ENCODE results near the gene PLPPR1. TPM values are rescaled to one million over a fixed set of nuclear protein-coding genes. Genes with fewer than 3 reads are reported as not detected.

The PLPPR1 gene
- total and polyA plus RNA-seq, 2 donors, result 0.44 to 0.95 TPM

DNA sequence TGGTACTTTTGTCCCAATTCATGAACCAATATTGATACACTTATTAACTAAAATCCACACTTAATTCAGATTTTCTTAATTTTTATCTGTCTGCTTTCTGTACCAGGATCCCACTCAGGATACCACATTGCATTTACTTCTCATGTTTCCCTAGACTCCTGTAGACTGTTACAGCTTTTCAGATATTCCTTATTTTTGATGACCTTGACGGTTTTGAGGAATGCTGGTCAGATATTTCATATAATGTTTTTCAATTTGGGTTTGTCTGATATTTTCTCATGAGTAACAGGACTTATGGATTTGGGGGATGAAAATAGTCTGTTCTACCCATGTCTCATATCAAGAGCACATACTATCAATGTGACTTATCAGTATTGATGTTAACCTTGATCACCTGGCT is 37.4 kb downstream of the PLPPR1 start:
- Histone ChIP-seq H3K36me3 (ENCODE audit: insufficient read depth) (no peaks in the 10 kb centered on the region), H3K27ac (ENCODE audit: low read depth) (no peak overlapping the region), H3K4me3 (ENCODE audit: low read depth, low read length) (no peak overlapping the region), H3K4me1 (ENCODE audit: insufficient read depth) (no peaks in the 10 kb centered on the region)
- WGBS, result 75% methylated on average over 1 of the region's 1 CpG
- DNase-seq (ENCODE audit: extremely low spot score), result no peak

DNA sequence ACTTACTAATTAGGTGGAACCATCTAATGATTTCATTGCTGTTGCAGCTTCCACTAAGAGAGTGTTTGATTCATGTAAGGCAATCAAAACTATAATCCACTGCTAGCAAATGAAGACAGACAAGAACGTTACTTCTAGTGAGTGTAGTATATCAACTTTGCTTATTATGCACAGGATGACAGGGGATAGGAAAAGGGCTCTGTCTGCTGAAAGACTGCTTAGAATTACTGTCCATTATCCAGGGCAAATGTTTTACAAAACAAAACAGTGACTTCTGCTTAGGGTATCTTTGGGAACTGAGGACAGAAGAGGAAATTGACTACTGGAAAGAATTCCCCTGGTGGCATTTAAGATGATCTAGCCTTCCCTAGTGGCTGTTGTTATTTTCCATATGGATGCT is 40.2 kb downstream of the PLPPR1 start:
- H3K36me3 ChIP-seq (ENCODE audit: insufficient read depth), result no peaks in the 10 kb centered on the region

DNA sequence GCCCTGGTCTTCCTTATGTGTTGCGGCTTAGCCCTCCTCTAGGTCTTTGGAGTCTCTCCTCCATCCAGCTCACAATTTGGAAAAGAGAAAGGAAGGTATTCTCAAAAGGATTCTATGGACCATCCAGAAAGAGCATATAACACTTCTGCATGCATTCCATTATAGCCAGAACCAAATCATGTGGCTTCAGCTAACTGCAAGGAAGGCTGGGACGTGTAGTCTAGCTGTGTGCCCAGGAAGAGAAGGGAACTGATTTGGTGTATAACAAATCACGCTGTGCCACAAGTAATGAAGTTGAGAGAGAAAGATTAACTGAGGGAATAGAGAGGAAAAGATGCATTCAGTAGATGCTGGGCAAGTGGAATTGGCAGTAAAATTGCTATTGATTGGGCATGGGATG is 43.7 kb downstream of the PLPPR1 start:
- WGBS, result 84% methylated on average over 3 of the region's 3 CpGs
- Histone ChIP-seq H3K4me3 (ENCODE audit: low read depth, low read length) (no peak overlapping the region), H3K36me3 (ENCODE audit: insufficient read depth) (no peaks in the 10 kb centered on the region), H3K27ac (ENCODE audit: low read depth) (no peak overlapping the region), H3K4me1 (ENCODE audit: insufficient read depth) (no peaks in the 10 kb centered on the region)
- DNase-seq (ENCODE audit: extremely low spot score), result no peak

More for the DNA sequence above, 40.2 kb downstream of the PLPPR1 start:
- no peaks in the 10 kb centered on the region for H3K4me1 ChIP-seq (ENCODE audit: insufficient read depth)
- 36% methylated on average over 1 of the region's 1 CpG for WGBS
- no peak overlapping the region for H3K4me3 ChIP-seq (ENCODE audit: low read depth, low read length)
- no peak for DNase-seq (ENCODE audit: extremely low spot score)
- no peak overlapping the region for H3K27ac ChIP-seq (ENCODE audit: low read depth)

DNA sequence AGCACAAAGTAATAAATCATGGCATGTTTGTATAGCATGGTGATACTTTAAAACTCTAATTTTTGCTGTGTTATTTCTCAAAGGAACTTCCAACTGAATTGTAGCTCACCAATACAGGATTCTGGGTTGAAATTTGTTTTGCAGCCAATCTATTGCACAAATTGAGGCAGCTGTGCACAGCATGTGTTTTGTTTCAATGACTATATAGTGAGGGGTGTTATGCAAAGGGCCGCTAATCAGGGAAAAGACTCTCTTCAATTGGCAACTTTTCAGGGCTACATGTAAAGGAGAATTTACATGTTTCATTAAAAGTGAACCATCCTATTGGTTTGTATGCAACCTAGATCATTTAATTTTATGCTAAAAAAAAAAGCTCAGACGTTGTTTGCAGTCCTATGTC is 44.6 kb downstream of the PLPPR1 start:
- H3K36me3 ChIP-seq (ENCODE audit: insufficient read depth), result no peaks in the 10 kb centered on the region
- no peak overlapping the region for H3K4me3 ChIP-seq (ENCODE audit: low read depth, low read length)
- no peak for DNase-seq (ENCODE audit: extremely low spot score)
- H3K4me1 ChIP-seq (ENCODE audit: insufficient read depth), result no peaks in the 10 kb centered on the region
- no peak overlapping the region for H3K27ac ChIP-seq (ENCODE audit: low read depth)
- 30% methylated on average over 2 of the region's 2 CpGs for WGBS

DNA sequence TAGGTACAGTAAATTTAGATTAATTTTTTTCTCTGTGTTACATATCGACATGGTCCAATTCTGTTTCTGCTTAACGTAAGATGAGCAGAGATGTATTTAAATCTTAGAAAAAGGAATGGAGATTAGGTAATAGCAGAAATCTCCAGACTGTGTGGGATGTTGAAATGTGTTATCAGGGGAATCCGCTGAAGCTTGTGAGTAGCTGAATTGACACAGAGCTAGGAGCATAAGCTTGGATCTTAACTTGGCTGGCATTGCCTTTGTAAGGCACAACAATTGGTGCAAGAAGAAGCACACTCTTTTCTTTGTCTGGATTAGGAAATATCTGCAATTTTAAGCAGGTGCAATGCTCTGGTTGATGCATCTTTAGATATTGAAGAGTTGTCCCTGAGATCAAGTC is 53.1 kb downstream of the PLPPR1 start:
- WGBS, result 71% methylated on average over 3 of the region's 3 CpGs
- DNase-seq (ENCODE audit: extremely low spot score), result no peak
- Histone ChIP-seq H3K4me3 (ENCODE audit: low read depth, low read length) (no peak overlapping the region), H3K4me1 (ENCODE audit: insufficient read depth) (no peaks in the 10 kb centered on the region), H3K27ac (ENCODE audit: low read depth) (no peak overlapping the region), H3K36me3 (ENCODE audit: insufficient read depth) (no peaks in the 10 kb centered on the region)

DNA sequence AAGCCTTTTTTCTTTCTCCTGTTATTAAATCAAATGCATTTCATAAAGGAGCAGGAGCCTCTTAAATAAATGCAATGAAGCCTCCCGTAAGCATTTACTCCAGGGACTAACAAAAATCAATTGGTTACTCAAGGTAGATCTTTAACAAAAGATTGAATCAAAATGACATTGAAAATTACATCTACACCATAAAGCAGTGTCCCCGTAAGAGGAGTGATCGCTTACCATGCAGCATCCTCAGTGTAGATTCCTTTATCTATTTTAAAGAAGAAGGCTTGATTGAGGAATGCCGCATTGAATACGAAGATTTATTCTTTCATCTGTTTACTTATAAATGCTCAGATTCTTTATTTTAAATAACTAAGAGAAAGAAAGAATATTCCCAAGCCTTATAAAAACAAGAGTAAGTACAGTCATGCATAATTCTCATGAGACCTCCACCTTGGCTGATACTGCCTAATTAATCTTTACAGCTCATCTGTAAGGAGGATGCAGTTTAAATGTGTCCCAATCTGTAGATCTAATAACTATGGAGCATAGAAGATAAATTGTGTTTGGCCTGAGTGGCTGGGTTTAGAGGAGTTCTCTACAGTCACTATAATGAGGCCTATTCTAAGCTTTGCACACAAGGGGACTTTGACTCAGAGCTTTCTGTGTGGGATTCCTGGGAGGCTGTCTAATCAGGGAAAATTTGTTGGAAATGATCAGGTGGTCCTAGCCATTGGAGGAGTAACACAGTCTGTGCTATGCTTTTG is 55.1 kb downstream of the PLPPR1 start:
- no peak for DNase-seq (ENCODE audit: extremely low spot score)
- no peak overlapping the region for H3K27ac ChIP-seq (ENCODE audit: low read depth)
- WGBS, result 92% methylated on average over 5 of the region's 5 CpGs
- H3K36me3 ChIP-seq (ENCODE audit: insufficient read depth), result no peaks in the 10 kb centered on the region
- no peak overlapping the region for H3K4me3 ChIP-seq (ENCODE audit: low read depth, low read length)
- H3K4me1 ChIP-seq (ENCODE audit: insufficient read depth), result no peaks in the 10 kb centered on the region

DNA sequence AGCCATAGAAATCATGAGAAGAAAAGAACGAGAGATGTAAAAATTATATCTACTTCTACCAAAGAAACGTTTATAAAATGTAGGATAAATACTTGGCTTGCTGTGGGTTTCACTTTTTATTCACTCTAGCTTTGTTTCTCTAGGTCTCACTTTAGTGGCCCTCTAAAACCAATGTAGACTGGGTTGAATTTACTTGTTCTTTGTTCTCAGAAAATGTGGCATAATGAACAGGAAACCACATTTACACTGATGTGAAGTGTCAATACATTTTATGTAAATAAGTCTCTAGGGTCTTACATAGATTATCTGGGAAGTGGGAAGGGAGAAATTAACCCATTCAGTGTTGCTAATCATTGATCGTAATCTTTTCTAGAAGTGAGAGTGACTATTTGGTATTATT is 58.9 kb downstream of the PLPPR1 start:
- no peak overlapping the region for H3K27ac ChIP-seq (ENCODE audit: low read depth)
- whole genome bisulfite sequencing, result 62% methylated on average over 3 of the region's 3 CpGs
- no peaks in the 10 kb centered on the region for H3K36me3 ChIP-seq (ENCODE audit: insufficient read depth)
- no peak for DNase-seq (ENCODE audit: extremely low spot score)
- H3K4me1 ChIP-seq (ENCODE audit: insufficient read depth), result no peaks in the 10 kb centered on the region
- no peak overlapping the region for H3K4me3 ChIP-seq (ENCODE audit: low read depth, low read length)

DNA sequence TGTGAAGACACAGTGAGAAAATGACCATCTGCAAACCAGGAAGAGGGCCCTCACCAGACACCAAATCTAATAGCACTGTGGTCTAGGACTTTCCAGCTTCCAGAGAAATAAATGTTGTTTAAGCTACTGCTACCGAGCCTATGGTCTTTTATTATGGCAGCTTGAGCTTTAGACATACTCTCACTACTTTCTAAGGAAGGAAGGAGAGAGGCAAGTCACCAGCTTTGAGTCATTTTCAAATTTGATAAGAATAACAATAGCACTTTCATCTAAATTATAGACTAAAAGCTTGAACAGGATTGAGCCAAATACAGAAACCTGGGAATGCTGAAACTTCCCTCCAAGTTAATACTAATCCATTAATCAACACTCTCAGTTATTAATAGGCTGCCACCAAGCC is 64.4 kb downstream of the PLPPR1 start:
- 67% methylated on average over 1 of the region's 1 CpG for WGBS
- no peak for DNase-seq (ENCODE audit: extremely low spot score)
- no peak overlapping the region for H3K4me3 ChIP-seq (ENCODE audit: low read depth, low read length)
- H3K4me1 ChIP-seq (ENCODE audit: insufficient read depth), result no peaks in the 10 kb centered on the region
- H3K36me3 ChIP-seq (ENCODE audit: insufficient read depth), result no peaks in the 10 kb centered on the region
- no peak overlapping the region for H3K27ac ChIP-seq (ENCODE audit: low read depth)

DNA sequence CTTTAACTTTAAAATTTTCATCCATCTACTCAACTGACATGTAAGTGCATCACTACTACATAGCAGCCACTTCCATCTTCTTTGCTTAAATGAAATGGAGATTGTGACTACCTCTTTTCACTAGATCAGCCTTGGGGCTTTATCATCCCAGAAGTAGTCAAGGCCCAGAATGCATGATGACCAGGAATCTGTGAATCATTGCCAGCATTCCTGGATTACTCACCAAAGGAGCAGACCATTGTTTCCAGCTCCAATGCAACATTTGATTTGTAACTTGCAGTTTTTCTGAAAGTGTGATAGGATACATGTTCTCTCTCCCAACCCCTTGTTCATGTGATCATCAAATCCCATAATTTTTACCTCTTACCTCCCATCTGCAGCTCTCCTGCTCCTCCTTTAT is 65.1 kb downstream of the PLPPR1 start:
- Histone ChIP-seq H3K27ac (ENCODE audit: low read depth) (no peak overlapping the region), H3K4me3 (ENCODE audit: low read depth, low read length) (no peak overlapping the region), H3K4me1 (ENCODE audit: insufficient read depth) (no peaks in the 10 kb centered on the region), H3K36me3 (ENCODE audit: insufficient read depth) (no peaks in the 10 kb centered on the region)
- DNase-seq (ENCODE audit: extremely low spot score), result no peak

DNA sequence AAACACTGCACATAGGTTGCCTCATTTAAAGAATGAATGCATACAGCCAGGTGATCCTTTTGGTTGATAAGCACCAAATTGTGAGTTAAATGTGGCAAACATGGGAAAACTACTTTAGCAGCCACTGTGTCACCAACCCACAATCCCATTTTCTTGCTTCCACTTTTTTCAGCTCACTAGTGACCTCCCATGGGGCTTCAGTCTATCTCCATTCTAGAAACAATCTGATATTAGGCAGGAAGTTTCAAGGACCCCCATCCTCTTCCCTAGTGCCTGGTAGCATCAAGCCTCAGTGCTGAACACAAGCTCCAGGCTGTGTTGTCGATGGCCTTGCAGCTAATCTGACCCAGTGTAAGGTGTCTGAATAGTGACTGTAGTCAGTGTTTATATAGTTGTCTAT is 66.2 kb downstream of the PLPPR1 start:
- DNase-seq (ENCODE audit: extremely low spot score), result no peak
- whole genome bisulfite sequencing, result 77% methylated on average over 1 of the region's 1 CpG
- H3K27ac ChIP-seq (ENCODE audit: low read depth), result no peak overlapping the region
- no peaks in the 10 kb centered on the region for H3K4me1 ChIP-seq (ENCODE audit: insufficient read depth)
- no peak overlapping the region for H3K4me3 ChIP-seq (ENCODE audit: low read depth, low read length)
- no peaks in the 10 kb centered on the region for H3K36me3 ChIP-seq (ENCODE audit: insufficient read depth)

DNA sequence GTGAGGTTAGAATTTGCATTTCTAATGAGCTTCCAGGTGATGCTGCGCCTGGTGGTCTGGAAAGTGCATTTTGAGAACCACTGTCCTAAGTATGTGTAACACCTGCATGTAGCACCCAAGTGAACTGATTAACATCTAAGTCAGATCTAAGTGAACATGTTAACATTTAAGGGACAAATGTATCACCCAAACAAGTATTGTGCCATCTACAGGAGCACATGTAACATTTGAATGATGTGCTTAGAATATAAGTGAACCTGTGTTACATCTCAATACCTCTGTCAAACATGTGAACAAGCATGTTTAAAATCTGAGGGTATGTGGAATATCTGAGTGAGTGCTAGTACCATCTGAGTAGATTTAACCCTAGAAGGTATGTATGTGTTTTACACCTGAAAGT is 68.7 kb downstream of the PLPPR1 start:
- no peak overlapping the region for H3K27ac ChIP-seq (ENCODE audit: low read depth)
- no peaks in the 10 kb centered on the region for H3K36me3 ChIP-seq (ENCODE audit: insufficient read depth)
- H3K4me1 ChIP-seq (ENCODE audit: insufficient read depth), result no peaks in the 10 kb centered on the region
- no peak for DNase-seq (ENCODE audit: extremely low spot score)
- WGBS, result 45% methylated on average over 1 of the region's 1 CpG
- H3K4me3 ChIP-seq (ENCODE audit: low read depth, low read length), result no peak overlapping the region

DNA sequence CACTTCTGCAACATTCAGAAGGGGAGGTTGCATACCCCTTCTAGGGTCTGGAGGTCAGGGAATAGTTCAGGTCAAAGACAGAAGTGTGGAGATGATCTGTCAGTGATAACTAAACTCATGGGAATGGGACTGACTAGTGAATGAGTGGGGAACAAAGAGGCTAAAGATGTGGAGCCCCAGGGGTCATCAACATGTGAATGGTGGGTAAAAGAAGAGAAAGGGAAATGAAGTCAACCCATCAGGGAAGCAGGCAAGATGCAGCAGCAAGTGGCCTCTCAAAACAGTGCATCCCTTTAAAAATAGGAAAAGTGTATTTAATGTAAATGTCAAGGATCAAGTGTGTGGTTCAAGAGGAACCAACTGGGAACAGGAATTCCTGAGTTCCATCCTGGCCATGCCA is 69.9 kb downstream of the PLPPR1 start:
- Histone ChIP-seq H3K27ac (ENCODE audit: low read depth) (no peak overlapping the region), H3K36me3 (ENCODE audit: insufficient read depth) (no peaks in the 10 kb centered on the region), H3K4me1 (ENCODE audit: insufficient read depth) (no peaks in the 10 kb centered on the region), H3K4me3 (ENCODE audit: low read depth, low read length) (no peak overlapping the region)
- DNase-seq (ENCODE audit: extremely low spot score), result no peak

DNA sequence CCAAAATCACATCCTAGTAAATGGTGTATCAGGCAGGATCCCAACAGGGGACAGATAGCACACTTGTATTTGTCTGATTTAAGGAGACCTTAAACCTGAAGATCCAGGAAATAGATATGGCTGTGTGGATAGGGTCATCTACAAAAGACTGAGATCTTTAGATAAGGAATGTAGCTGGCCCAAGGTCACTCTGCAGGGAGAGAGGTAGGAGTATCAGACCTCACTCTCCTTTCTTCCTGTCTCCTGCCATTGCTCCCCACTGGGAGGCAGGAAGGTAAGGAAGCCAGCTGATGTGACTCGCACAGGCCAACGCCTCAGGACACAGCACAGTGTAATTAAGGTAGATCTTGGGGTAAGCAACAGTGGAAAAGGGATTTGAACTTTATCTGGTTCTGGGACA is 85.8 kb downstream of the PLPPR1 start:
- DNase-seq (ENCODE audit: extremely low spot score), result no peak
- WGBS, result 49% methylated on average over 2 of the region's 2 CpGs
- Histone ChIP-seq H3K4me1 (ENCODE audit: insufficient read depth) (no peaks in the 10 kb centered on the region), H3K4me3 (ENCODE audit: low read depth, low read length) (no peak overlapping the region), H3K36me3 (ENCODE audit: insufficient read depth) (no peaks in the 10 kb centered on the region), H3K27ac (ENCODE audit: low read depth) (no peak overlapping the region)

DNA sequence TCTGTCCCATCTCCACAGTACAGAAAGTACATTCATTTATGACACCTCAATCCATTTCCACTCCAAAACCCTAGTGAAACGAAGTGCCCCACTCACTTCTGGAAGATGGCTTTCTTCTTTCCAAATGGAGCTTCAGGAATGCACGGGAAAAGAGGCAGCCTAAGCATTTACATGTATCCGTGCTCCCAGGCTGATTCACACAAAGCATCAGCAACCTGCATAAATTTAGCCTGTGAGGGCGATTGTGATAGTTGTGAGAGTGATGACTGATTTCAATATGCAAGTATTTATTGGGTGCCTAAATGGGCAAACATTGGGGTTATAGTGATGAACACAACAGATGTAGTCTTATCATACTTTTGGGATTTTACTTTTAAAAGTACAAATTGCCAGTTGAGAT is 86.6 kb downstream of the PLPPR1 start:
- H3K36me3 ChIP-seq (ENCODE audit: insufficient read depth), result no peaks in the 10 kb centered on the region
- no peak overlapping the region for H3K4me3 ChIP-seq (ENCODE audit: low read depth, low read length)
- H3K27ac ChIP-seq (ENCODE audit: low read depth), result no peak overlapping the region
- DNase-seq (ENCODE audit: extremely low spot score), result no peak
- no peaks in the 10 kb centered on the region for H3K4me1 ChIP-seq (ENCODE audit: insufficient read depth)
- 39% methylated on average over 4 of the region's 4 CpGs for WGBS

DNA sequence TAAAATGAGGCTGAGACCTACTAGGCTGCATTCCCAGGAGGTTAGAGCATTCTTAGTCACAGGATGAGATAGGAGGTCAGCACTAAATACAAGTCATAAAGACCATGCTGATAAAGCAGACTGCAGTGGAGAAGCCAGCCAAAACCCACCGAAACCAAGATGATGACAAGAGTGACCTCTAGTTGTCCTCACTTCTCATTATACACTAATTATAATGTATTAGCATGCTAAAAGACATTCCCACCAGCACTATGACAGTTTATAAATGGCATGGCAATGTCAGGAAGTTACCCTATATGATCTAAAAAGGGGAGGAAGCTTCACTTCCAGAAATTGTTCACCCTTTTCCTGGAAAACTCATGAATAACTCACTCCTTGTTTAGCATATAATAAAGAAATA is 88.6 kb downstream of the PLPPR1 start:
- DNase-seq (ENCODE audit: extremely low spot score), result no peak
- Histone ChIP-seq H3K27ac (ENCODE audit: low read depth) (no peak overlapping the region), H3K4me3 (ENCODE audit: low read depth, low read length) (no peak overlapping the region), H3K36me3 (ENCODE audit: insufficient read depth) (no peaks in the 10 kb centered on the region), H3K4me1 (ENCODE audit: insufficient read depth) (no peaks in the 10 kb centered on the region)
- WGBS, result 8% methylated on average over 1 of the region's 1 CpG

All from urinary bladder (tissue), 4 donors.